Measurements from ENCODE around the gene PRKG1.

DNA sequence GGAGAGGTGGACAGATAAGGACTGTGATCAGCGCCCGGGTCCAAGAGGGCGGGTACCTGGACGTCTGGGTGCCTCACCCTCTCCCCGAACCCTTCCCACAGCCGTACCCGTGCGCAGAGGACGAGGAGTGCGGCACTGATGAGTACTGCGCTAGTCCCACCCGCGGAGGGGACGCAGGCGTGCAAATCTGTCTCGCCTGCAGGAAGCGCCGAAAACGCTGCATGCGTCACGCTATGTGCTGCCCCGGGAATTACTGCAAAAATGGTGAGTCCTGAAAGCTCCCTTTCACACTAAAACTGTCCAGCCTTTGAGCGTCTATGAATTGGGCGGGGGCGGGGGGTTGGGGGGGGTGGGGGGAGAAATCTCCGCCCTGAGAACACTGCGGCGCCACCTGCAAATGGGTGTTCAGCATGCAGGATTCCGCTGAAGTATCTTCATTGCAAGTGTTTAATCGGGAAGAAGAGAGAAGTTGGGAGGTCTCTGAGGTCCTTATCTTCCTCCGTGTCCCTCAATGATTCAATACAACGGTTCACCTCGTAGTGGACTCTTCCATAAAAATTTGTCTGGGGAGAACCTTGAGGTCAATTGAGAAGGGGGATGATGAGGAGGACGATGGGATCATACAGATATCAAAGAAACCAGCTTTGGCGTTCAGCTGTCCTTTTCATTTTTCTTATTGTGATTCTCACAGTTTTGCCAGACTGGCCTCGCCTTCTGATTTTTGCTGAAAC lies 1240.7 kb downstream of the PRKG1 start:
- TF ChIP-seq, protein P1, sequence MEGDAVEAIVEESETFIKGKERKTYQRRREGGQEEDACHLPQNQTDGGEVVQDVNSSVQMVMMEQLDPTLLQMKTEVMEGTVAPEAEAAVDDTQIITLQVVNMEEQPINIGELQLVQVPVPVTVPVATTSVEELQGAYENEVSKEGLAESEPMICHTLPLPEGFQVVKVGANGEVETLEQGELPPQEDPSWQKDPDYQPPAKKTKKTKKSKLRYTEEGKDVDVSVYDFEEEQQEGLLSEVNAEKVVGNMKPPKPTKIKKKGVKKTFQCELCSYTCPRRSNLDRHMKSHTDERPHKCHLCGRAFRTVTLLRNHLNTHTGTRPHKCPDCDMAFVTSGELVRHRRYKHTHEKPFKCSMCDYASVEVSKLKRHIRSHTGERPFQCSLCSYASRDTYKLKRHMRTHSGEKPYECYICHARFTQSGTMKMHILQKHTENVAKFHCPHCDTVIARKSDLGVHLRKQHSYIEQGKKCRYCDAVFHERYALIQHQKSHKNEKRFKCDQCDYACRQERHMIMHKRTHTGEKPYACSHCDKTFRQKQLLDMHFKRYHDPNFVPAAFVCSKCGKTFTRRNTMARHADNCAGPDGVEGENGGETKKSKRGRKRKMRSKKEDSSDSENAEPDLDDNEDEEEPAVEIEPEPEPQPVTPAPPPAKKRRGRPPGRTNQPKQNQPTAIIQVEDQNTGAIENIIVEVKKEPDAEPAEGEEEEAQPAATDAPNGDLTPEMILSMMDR (conservative IDR thresholded peaks at IDR 0.05; ENCODE audit: low read length), result no peak
- no peak for TF ChIP-seq EZH2phosphoT487 (IDR thresholded peaks at IDR 0.05; ENCODE audit: borderline replicate concordance)

Data from Loucy (cell line).